HG03469 (cell line): ENCODE data around the gene GPR17.

Experiments used
- ATAC-seq: cut with Tn5 transposase; IDR thresholded peaks from one replicate; pipeline ENCODE4 v1.9.1; 2021; ENCODE audit warnings: mild to moderate bottlenecking, moderate library complexity, moderate number of reproducible peaks; ENCODE audit not compliant: unreplicated experiment

The GPR17 gene

DNA sequence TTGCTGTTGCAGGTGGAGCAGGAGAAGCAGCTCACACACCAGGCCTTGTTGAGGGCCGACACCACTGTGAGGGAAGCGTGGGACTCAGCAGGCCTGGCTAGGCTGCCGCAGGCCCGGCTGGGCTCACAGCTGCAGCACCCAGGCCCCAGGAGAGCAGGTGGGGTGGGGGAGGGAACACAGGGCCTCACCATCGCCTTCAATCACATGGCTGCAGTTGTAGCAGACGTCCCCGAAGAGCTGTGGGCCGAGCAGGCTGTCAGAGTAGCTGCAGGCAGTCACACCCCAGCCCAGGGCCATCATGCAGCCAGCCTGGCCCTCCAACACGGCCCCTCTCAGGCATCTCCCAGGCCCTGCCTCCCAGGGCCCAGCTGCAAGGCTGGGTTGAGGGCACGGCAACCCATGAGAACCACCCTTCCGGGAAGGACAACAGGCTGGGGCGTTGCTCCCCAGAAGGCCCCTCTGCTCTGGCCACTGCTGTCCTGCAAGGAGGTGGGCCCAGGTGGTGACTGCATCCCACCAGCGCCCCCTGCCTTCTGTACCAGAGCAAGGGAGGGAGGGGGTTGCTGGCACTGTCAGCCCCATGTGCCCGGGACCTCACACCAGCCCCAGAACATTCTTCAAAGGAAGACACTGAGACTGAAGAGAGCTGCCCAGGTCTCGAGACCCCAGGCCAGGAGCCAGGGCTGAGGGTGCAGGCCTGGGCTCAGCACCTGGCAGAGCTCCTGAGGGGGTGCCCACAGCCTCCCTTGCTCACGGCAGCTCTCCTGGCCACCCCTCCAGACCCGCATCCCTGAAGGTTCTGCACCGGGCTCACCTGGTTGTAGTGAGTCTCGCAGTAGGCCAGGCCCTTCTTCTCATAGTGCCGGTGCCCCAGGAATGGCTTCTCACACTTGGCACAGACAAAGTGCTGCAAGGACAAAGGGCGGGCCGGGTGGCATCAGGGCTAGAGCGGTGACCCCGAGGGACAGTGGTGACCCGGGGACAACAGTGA lies 5.6 kb upstream of the GPR17 start:
- no peak for ATAC-seq

DNA sequence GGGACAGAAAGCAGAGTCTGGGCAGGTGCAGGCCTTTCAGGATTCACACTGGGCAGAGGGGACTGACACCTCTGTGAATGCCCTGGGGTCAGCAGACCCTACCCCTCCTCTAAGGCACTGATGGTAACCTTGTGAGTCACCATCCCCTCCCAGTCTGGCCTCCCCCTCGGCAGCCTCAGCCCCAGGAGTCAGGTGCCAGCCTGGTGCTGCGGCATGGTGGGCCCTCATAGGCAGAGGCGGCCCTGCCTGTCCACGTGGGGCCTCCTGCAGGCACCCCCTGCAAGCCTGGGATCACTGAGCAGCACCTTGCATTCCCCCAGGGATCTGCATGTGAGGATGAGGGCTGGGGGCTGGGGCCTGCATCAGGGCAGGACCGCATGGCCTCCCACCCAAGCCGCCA lies 4.8 kb upstream of the GPR17 start:
- ATAC-seq: no peak

DNA sequence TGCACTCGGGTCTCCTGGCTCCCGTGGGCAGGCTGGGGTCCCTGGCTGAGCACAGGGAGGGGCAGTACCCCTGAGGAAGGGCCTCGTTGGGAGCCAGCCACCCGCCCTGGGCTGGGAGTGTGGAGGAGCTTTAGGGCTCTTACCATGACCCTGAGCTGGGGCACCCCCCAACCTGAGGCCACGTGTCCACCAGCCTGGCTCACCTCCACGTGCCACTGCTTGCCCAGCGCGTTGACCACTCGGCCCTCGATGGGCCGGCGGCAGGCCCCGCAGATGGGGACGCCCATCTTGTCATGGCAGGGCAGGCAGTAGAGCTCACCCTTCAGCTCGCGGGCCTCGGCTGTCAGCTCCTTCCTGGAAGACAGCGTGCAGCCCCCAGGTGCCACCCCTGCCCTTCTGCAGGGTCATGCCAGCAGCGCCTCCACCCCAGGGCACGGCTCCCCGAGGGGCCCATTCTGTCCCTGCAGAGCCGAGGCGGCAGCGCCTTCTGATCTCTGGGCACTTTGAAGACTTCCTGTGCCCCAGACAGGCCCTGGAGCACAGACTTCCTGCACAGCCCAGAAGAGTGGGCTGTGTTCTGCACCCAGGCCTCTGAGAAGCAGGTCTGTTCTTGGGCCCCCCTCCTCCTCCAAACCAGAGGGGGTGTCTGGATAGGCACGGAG lies 4.0 kb upstream of the GPR17 start:
- ATAC-seq: no peak

DNA sequence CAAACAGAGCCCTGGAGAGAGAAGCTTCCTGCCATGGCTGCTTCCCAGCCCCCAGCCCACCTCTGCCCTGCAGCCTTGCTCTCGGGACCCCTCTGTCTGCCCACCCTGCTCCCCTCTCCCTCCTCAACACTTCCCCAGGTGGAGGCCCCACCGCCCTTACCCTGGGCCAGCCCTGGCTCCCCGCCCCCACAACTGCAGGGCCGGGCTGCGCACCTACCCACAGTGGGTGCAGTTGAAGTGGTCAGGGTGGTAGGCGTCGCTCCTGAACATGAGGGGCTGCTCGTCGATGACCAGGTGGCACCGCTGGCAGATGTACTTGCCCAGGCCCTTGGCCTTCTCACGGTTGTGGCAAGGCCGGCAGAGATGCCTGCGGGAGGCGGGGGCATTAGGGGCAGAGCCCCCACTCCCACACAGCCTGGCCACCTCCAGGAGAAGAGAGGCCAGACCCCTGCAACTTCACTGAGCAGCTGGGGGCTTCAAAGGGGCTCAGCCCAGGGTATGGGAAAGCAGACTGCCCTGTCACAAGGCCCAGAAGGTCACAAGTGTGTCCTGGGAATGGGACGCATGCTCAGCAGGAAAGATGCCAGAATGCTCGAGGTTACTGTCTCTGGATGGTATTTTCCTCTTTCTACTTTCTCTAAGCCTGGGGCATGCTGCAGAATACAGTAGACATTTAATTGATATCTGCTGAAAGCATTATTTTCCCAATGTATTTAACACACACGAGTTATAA lies 3.1 kb upstream of the GPR17 start:
- no peak for ATAC-seq

DNA sequence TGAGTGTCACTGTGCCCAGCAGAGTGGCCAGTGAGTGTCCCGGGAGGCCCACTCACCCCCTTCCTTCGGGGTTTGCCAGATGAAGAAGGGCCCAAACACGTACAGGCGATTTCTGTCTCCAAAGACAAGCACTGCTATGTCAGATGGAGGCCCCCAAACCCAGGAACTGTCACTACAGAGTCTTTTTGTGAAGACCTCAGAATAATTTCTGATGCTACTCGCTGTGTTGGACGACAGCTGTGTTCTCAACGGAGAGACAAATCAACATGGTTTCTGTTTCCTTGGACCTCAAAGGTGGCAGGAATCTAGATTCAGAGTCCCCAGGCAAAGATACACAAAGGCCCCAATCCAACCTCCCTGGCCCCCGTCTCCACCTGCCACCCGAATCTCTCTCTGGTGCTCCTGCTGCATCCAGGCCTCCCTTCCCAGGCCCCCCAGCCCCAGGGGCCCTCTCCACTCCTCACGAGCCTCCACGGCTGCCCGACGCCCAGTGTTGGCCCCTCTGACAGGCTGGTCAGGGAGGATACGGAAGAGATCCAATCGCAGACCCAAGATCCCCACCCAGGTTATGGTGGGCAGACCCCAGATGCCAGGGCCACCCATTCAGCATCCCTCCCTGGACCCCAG lies 2.4 kb upstream of the GPR17 start:
- ATAC-seq: no peak

DNA sequence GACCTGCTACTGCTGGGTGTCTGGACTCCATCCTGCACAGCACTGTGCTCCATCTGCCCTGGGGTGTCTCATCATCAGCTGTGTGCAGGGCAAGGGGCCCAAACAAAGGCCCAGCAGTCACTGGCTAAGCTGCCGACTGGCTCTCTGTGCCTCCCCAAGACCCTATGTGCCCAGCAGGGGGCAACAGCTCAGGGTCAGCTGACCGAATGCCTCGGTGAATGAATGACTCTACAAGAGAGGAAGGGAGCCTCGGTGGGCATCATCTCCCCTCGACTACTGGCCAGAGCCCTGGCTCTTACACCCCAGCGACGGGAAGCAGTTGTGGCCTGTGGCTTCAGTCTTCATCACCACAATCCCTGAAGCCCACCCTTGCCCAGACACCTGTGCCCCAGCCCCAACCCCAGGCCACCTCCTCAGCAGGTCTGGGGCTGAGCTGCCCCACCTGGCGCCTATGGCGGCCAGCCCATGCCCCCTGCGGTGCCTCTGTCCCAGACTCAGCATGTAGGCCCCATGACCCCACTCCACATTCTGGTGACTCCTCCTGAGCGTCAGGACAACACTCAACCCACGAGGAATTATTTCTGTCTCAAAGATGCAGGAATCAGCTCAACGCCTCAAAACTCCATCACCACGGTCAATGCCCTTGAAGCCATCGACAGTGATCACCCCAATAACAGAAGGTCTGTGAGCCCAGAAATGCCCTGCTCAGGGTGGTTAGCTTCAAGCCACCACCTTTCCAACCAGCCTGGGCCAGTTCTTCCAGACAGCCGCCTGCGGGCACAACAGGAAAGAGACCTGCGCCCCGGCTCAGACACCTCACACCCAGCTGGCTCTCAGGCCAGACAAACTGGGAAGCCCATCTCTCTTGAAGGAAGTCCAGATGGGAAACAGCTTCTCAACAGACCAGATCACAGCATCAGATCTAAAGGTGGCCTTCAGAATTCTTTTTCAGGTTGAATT lies 1.6 kb upstream of the GPR17 start:
- ATAC-seq: no peak

DNA sequence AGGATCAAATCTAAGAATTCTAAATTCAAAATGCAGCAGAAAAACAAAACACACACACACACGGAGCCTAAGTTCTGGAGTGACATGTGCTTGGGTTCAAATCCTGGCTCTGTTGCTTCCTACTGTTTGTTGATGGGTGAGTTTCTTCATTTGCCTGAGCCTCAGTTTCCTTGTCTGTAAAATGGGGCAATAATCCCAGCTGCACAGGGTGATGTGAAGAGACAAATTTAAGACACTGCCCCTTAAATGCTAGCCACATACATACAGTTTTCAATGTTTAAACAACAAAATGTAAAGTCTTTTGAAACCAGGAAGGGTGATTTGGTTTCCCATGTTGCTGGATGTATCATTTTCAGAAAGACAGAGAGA lies 943 bp upstream of the GPR17 start:
- no peak for ATAC-seq

DNA sequence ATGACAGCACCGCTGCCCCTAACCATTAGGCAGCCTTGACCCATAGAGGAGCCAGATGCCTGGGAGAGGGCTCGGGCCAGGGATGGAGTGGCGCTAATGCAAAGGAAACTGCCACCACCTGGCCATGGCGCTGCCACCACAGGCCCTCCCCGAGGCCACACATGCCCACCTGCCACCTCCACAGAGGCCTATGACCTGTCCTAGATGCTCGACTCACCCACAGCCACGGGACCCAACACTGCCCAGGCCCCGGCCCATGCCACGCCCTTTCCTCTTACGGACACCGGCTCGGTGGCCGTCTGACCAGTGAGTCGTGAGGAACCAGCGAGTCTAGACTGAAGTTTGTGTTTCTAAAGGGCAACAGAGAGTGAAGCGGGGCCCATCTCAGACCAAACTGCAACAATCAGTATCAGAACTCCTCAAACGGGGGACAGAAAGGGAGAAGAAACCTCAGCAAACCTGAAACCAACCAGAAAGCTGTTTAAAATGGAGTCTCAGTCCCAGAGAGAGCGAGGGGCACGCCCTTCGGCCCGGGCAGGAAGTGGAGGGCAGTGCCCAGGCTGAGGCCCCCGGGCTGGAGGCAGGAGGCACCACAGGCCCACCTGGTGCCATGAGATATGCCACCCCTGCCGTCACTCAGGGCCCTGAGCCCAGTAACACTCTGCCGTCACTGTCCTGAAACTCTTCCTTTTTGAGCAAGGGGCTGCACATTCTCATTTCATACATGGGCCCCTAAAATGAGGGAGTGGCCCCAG lies 711 bp downstream of the GPR17 start:
- ATAC-seq: no peak

DNA sequence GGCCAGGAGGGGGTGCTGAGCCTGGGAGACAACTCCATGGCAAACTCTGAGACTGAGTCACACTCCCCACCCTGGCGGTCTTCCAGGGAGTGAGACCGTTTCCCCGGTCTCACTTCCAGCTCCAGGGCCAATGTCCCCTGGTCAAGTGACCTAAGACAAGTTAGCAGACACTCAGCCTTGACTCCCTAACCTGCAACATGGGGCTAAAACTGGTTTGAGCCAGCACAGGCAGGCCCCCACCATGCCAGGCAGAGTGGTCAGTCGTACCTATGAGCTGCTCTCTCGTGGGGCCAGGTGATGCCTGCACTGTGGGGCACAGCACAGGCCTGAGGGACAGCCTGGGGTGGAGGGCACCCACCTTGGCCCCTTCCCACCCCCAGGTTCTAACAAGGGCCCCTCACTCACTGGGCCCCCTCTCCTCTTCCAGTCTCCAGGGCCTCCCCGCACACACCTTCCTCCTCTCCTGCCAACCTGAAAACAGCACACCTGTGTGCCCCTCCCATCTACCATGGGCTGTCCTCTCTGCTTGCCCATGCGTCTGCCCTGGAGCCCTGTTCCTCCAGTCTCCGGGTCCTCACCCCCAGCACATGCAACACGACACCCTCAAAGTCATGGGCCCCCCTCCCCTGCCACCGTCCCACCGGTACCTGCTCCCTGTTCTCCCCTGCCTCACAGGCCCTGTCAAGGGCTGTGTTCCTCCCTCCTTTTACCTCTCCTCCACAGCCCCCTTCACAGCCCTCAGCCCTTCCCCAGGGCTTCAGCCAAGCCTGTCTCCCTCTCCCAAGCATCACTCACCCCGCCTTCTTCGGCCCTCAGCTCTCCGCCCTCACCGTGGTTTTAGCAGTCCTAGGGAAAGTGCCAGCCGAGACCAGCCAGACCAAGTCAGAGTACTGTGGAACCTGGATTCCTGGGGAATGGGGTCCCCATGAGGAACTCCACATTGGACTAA lies 1.6 kb downstream of the GPR17 start:
- no peak for ATAC-seq

DNA sequence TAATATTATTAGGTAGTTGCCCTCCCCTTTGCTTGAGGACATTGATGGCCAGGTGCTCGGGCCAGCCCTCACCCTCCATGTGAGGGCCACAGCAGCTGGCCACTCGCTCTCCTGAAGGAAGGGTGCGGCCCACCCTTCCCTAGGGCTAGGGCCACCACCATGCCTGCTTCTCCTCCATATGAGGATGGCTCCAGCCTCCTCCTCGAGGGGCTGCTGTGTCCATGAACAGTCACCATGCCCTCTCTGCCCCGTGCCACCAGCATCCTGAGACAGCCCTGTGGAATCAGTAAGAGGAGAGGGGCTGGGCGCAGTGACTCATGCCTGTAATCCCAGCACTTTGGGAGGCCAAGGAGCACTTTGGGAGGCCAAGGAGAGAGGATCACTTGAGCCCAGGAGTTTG lies 2.4 kb downstream of the GPR17 start:
- ATAC-seq: no peak

DNA sequence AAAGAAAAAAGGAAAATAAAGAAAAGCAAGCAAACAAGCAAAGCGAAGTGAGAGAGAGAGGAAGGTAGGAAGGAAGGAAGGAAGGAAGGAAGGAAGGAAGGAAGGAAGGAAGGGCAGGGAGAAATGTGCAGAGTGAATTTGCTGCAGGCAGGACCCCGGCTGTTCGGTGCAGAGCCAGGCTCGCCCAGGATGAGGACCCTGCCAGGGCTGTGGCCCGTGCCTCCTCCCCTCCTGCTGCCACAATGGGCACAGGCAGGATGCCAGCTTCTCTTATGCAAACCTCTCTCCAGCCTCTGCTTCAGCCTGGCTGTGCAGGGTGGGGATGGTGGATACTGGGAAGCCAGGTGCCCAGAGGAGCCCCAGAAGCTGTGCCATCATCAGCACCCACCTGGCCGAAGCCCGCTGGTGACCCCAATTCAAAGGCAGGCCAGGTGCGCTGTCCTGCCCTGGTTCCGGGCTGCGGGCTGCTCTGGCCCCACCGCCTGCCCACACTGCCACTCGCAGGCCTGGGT lies 3.2 kb downstream of the GPR17 start:
- no peak for ATAC-seq

DNA sequence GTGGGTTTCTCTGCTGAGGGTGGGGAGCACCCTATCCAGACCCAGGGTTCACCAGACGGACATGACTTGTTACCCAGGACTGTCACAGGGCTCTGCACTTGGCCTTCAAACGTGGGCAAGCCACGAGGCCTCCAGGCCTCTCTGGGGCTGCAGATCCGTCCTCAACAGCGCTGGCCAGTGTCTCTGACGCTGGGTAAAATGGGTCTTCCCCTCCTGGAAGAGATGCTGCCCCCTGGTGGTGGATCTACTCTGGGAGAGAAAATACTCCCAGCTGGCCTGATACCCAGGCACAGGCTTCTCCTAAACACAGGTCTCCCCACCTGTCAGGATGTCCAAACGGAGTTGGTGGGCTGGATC lies 3.7 kb downstream of the GPR17 start:
- no peak for ATAC-seq

DNA sequence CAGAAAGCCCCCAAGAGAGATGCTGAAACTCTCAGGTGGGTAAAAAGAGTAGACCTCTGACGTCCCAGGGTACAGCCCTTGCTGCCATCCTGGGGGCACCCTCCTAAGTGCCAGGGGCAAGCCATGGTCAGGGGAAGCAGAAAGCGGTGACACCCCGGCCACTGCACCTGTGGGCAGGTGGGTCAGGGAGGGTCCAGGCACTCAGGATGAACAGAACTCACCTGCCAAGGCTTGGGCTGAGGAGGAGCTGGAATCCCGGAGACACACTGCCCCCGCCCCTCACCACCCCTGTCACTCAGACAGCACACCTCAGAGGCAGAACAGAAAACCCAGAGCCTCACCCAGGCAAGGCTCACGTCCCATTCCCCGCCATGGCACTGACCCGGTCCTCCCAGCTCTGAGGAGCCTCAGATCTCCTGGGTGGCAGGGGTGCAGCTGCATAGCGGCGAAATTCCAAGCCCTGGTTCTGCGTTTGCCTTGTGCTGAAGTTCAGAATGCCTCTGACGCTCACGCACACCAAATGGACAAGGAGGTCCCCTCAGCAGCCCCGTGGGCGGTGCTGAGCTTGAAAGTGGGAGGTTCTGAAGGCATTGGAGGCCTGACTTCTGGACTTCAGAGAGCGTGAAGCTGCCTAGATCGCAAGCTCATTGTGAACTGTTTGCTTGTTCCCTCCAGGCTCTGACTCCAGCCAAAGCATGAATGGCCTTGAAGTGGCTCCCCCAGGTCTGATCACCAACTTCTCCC lies 4.3 kb downstream of the GPR17 start:
- ATAC-seq: no peak

DNA sequence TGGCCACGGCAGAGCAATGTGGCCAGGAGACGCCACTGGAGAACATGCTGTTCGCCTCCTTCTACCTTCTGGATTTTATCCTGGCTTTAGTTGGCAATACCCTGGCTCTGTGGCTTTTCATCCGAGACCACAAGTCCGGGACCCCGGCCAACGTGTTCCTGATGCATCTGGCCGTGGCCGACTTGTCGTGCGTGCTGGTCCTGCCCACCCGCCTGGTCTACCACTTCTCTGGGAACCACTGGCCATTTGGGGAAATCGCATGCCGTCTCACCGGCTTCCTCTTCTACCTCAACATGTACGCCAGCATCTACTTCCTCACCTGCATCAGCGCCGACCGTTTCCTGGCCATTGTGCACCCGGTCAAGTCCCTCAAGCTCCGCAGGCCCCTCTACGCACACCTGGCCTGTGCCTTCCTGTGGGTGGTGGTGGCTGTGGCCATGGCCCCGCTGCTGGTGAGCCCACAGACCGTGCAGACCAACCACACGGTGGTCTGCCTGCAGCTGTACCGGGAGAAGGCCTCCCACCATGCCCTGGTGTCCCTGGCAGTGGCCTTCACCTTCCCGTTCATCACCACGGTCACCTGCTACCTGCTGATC lies 4.9 kb downstream of the GPR17 start:
- ATAC-seq: no peak

DNA sequence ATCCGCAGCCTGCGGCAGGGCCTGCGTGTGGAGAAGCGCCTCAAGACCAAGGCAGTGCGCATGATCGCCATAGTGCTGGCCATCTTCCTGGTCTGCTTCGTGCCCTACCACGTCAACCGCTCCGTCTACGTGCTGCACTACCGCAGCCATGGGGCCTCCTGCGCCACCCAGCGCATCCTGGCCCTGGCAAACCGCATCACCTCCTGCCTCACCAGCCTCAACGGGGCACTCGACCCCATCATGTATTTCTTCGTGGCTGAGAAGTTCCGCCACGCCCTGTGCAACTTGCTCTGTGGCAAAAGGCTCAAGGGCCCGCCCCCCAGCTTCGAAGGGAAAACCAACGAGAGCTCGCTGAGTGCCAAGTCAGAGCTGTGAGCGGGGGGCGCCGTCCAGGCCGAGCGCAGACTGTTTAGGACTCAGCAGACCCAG lies 5.4 kb downstream of the GPR17 start:
- no peak for ATAC-seq

DNA sequence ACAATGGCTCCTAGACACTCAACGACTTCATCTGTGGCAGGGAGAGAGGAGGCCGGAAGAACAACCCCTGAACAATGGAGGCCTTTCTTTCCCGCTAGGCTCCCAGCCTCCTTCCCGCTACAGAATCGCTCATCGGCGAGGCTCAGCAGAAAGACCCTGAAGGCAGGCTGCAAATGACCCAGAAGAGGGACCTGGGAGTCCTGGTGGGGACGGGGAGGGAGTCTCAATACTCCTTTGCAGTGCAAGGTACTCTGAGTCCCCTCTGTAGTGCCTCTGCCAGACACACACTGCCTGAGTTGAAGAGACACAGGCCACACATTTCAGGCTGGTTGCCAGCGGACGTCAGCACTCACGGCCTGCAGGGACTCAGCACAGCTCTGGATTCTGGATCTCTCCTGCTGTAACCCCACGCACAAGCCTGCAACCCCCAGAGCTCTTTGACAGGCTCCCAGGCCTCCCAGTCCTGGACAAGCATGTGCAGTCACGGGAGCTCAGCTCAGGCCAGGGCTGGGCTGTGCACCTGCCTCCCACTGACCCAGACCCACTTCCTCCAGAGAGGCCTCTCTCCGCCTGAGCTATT lies 6.1 kb downstream of the GPR17 start:
- ATAC-seq: no peak
